HG02763 (cell line): ENCODE data around the gene CDC6.
A peak's percentile ranks its signal among the peaks of the same experiment; 100 is the strongest.

Experiments used
- ATAC-seq: cut with Tn5 transposase; IDR thresholded peaks from one replicate; pipeline ENCODE4 v1.9.1; 2021; ENCODE audit warnings: mild to moderate bottlenecking, moderate library complexity; ENCODE audit not compliant: unreplicated experiment

Gene CDC6

GRCh38 chr17:40321961-40322357 lies 34.3 kb downstream of the CDC6 start:
- no peak for ATAC-seq

- peak; percentile 36 for ATAC-seq
Measured at GRCh38 chr17:40322358-40323315, 35.0 kb downstream of the CDC6 start.

GRCh38 chr17:40323391-40324381 lies 36.0 kb downstream of the CDC6 start:
- no peak for ATAC-seq

- no peak for ATAC-seq
Measured at GRCh38 chr17:40325156-40326013, 37.7 kb downstream of the CDC6 start.

GRCh38 chr17:40326014-40326831 lies 38.5 kb downstream of the CDC6 start:
- no peak for ATAC-seq

- ATAC-seq = no peak
Measured at GRCh38 chr17:40326832-40327199, 39.1 kb downstream of the CDC6 start.

- ATAC-seq = no peak
Measured at GRCh38 chr17:40327244-40327729, 39.6 kb downstream of the CDC6 start.

- ATAC-seq = no peak
Measured at GRCh38 chr17:40327735-40328385, 40.2 kb downstream of the CDC6 start.

GRCh38 chr17:40328386-40328766 lies 40.7 kb downstream of the CDC6 start:
- ATAC-seq = no peak

GRCh38 chr17:40329839-40330794 lies 42.4 kb downstream of the CDC6 start:
- no peak for ATAC-seq

GRCh38 chr17:40330850-40331470 lies 43.3 kb downstream of the CDC6 start:
- no peak for ATAC-seq

GRCh38 chr17:40331743-40332641 lies 44.3 kb downstream of the CDC6 start:
- ATAC-seq = no peak

GRCh38 chr17:40333781-40334448 lies 46.2 kb downstream of the CDC6 start:
- no peak for ATAC-seq

GRCh38 chr17:40335620-40336019 lies 47.9 kb downstream of the CDC6 start:
- no peak for ATAC-seq

- no peak for ATAC-seq
Measured at GRCh38 chr17:40337351-40337750, 49.7 kb downstream of the CDC6 start.

- no peak for ATAC-seq
Measured at GRCh38 chr17:40338058-40338457, 50.4 kb downstream of the CDC6 start.
